CMK (cell line): Measurements from ENCODE around the gene BOLA3.
"Not testable (repeated sequence)": the region's sequence is repeated elsewhere in the genome, so short reads cannot be mapped to it uniquely, and the experiment has no call there.

ENCODE experiments used
- DNase-seq: peaks from one replicate; pipeline ENCODE4 v3.0.0-alpha.2; 2010; ENCODE audit warnings: low read depth

Gene BOLA3

GRCh38 chr2:74101574-74102300 lies 46.0 kb downstream of the BOLA3 start:
- no peak for DNase-seq

DNA sequence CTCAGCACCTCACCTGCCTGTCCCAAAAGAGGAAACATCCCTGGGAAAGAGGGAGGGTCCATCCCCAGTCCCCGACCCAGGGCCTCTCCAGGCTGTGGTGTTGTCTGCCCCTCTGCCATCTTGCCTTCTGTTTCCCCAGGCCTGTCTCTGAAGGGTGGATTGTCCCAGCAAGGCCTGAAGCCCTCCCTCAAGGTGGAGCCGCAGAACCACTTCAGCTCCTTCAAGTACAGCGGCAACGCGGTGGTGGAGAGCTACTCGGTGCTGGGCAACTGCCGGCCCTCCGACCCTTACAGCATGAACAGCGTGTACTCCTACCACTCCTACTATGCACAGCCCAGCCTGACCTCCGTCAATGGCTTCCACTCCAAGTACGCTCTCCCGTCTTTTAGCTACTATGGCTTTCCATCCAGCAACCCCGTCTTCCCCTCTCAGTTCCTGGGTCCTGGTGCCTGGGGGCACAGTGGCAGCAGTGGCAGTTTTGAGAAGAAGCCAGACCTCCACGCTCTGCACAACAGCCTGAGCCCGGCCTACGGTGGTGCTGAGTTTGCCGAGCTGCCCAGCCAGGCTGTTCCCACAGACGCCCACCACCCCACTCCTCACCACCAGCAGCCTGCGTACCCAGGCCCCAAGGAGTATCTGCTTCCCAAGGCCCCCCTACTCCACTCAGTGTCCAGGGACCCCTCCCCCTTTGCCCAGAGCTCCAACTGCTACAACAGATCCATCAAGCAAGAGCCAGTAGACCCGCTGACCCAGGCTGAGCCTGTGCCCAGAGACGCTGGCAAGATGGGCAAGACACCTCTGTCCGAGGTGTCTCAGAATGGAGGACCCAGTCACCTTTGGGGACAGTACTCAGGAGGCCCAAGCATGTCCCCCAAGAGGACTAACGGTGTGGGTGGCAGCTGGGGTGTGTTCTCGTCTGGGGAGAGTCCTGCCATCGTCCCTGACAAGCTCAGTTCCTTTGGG lies 47.2 kb downstream of the BOLA3 start:
- no peak for DNase-seq

- no peak for DNase-seq
Observed at GRCh38 chr2:74099835-74100234, 47.9 kb downstream of the BOLA3 start.

DNA sequence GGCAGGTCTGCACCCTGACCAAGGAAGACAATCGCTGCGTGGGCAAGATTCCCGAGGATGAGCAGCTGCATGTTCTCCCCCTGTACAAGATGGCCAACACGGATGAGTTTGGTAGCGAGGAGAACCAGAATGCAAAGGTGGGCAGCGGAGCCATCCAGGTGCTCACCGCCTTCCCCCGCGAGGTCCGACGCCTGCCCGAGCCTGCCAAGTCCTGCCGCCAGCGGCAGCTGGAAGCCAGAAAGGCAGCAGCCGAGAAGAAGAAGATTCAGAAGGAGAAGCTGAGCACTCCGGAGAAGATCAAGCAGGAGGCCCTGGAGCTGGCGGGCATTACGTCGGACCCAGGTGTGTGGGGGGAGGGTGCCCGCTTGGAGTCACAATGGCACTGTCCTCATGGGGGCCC lies 48.4 kb downstream of the BOLA3 start:
- no peak for DNase-seq

DNA sequence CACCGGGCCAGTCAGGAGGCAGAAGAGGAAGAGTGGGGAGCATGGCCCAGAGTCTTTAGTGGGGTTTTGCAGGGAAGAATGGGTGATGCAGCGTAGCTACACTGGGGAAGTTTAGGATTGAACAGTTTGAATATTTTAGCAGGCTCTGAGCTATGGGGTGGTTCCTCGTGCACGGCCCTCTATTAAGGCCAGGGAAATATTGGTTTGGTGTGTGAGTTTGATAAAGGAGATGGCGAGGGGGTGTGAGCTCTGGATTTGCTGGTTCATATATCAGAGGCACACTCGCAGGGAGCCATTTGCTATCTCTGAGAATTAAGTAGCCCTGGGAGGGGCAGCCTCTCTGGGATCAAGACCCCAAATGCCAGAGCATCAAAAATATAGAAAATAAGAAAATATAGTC lies 50.1 kb downstream of the BOLA3 start:
- DNase-seq: no peak

- DNase-seq: no peak
Observed at GRCh38 chr2:74096052-74096451, 51.7 kb downstream of the BOLA3 start.

- no peak for DNase-seq
Observed at GRCh38 chr2:74095632-74096031, 52.1 kb downstream of the BOLA3 start.

GRCh38 chr2:74094291-74094690 lies 53.4 kb downstream of the BOLA3 start:
- no peak for DNase-seq

DNA sequence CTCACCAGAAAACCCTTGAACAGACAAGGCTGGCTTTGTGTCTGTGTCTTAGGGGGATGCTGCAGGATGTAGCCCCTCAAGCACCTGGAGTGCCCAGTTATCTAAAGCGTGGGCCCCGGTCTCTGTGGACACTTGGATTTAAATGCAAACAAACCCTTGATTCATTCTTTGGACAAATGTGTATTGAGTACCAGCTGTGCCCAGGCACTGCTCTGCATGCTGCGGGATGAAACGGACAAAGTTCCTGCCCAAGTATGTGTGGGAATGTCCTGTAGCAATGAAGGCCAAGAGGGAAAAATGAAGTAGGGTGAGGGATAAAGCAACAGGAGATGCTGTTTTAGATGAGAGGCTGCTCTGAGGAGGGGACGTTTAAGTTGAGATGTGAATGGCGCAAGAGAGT lies 53.9 kb downstream of the BOLA3 start:
- no peak for DNase-seq

DNA sequence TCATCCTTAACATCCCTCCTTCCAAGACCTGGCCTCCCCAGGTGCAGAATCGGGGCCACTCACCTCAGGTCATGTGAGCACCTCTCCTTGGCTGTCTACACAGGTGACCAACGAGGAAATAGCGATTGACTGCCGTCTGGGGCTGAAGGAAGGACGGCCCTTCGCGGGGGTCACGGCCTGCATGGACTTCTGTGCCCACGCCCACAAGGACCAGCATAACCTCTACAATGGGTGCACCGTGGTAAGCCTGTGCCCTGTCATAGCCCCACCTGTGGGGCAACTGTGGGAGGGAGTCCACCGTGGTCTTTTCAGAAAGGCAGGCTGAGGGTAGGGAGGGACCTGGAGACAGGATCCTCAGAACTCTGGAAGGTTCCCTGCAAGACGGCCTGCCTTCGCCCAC lies 54.3 kb downstream of the BOLA3 start:
- DNase-seq: no peak

DNA sequence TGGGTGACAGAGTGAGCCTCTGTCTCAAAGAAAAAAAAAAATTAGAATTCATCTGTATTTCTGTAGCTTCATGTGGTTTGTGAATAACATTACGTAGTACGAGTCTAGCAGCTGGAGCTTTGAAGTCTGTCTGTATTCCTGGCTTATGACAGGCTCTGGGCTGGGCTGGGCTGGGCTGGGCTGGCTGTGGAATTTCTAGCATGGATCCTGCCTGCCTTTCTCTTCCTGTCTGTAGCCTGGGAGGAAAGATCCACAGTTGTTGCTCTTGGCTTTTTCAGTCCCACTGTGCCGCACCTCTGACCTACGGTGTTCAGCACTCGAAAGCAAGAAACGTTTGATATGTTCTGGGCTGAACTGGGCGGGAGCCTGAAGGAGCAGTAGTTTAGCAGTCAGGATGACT lies 55.4 kb downstream of the BOLA3 start:
- DNase-seq: no peak

GRCh38 chr2:74091391-74091790 lies 56.3 kb downstream of the BOLA3 start:
- DNase-seq: no peak

GRCh38 chr2:74089816-74090745 lies 57.6 kb downstream of the BOLA3 start:
- DNase-seq: no peak

- not testable (repeated sequence) for DNase-seq
Observed at GRCh38 chr2:74088676-74089075, 59.0 kb downstream of the BOLA3 start.

DNA sequence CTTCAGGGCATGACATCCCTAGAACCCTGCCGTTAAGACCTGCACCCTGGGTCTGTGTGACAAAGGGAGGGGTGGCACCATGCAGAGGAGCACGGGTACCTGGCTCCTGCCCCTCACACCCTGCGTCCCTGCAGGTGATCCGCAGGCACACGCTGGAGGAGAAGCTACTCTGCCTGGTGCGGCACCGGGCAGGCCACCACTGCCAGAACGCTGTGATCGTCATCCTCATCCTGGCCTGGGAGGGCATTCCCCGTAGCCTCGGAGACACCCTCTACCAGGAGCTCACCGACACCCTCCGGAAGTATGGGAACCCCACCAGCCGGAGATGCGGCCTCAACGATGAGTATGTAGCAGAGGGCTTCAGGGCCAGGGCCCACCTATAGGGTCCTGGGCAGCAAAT lies 60.0 kb downstream of the BOLA3 start:
- DNase-seq: no peak

DNA sequence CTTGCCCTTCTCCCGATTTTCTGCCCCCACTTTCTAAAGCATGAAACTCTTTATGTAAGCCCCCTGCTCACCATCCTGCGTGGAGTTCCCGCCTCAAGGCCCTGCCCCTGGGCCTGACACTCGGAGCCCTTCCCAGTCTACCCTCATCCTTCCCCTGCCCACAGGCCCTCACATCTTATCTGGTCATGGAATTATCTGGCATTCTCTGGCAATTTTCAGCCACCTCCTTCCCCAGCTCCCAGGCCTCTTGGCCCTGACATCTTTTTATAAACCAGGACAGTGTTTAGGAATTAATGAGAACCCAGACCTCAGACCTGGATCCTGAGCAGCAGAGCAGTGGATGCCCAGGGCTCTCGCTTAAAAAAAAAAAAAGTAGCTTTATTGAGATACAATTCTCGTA lies 61.7 kb downstream of the BOLA3 start:
- no peak for DNase-seq
